Endothelial cell of umbilical vein (primary cell): ENCODE results near the gene RPS6KA4. TPM values are rescaled to one million over a fixed set of nuclear protein-coding genes. Genes with fewer than 3 reads are reported as not detected.

Source experiments
- BruUV-seq: library from RNA; stranded (reverse); fragments of 400-500 nt; replicated peaks from 2 replicates; lab custom pipeline; 2021; lab: Mats Ljungman, UMichigan
- CTCF ChIA-PET: fragments of 300-600, 350-600 bp; sonication (Branson Sonifier 250); formaldehyde crosslinking; loops from one replicate; lab custom pipeline; 2021; ENCODE audit warnings: antibody characterized with exemption, inconsistent platforms; lab: Charles Lee
- POLR2A ChIA-PET: fragments of 300-600, 350-600 bp; sonication (Branson Sonifier 250); formaldehyde crosslinking; loops from one replicate; lab custom pipeline; 2021; ENCODE audit warnings: antibody characterized with exemption, inconsistent platforms; lab: Charles Lee
- DNase-seq: peaks from one replicate; pipeline ENCODE4 v3.0.0-alpha.2; 2011; ENCODE audit warnings: low read depth, low spot score
- FAIRE-seq: peaks from 2 replicates; lab custom pipeline; 2011; peaks lifted over from hg19 to GRCh38; lab: Jason Lieb, UNC
- H2AFZ ChIP-seq: 2 replicates; pipeline ENCODE4 v1.6.0; 2012; ENCODE audit warnings: low read depth, low read length, control low read depth, inconsistent platforms
- H3K27ac ChIP-seq: 2 replicates; pipeline ENCODE4 v1.5.1; 2011; ENCODE audit warnings: low read depth, mild to moderate bottlenecking, control low read depth, low read length, moderate library complexity; ENCODE audit not compliant: insufficient read depth
- H3K27me3 ChIP-seq, 2 experiments: 2 replicates each; pipeline versions ENCODE4 v1.6.0 to v1.6.1; 2011; ENCODE audit warnings: low read length in 2 of 2, mixed read lengths in 1 of 2; ENCODE audit not compliant: control insufficient read depth in 2 of 2, insufficient read depth in 2 of 2
- H3K36me3 ChIP-seq, 2 experiments: 2 replicates in 1 of 2; 3 replicates in 1 of 2; pipeline ENCODE4 v1.5.1; 2011; ENCODE audit warnings: low read length in 2 of 2, mild to moderate bottlenecking in 1 of 2, moderate library complexity in 1 of 2; ENCODE audit not compliant: control insufficient read depth in 2 of 2, insufficient read depth in 2 of 2; ENCODE audit errors: extremely low read depth in 1 of 2
- H3K4me1 ChIP-seq: 3 replicates; pipeline ENCODE4 v1.5.1; 2011; ENCODE audit warnings: mild to moderate bottlenecking, low read length; ENCODE audit not compliant: control insufficient read depth, insufficient read depth; ENCODE audit errors: extremely low read depth
- H3K4me2 ChIP-seq: 2 replicates; pipeline ENCODE4 v1.6.1; 2011; ENCODE audit warnings: low read length, control low read depth, mixed read lengths; ENCODE audit not compliant: insufficient read depth
- H3K4me3 ChIP-seq, 3 experiments: fragments of 200-600 bp in 1 of 3; sonication (generic), shearing (Covaris generic) in 1 of 3; replicated peaks in 1 of 3; 2 replicates each; pipeline ENCODE4 v1.5.1; 2011 to 2016; ENCODE audit warnings: control low read depth in 3 of 3, low read length in 3 of 3, mild to moderate bottlenecking in 2 of 3, inconsistent platforms in 1 of 3, low read depth in 1 of 3, moderate library complexity in 1 of 3; ENCODE audit not compliant: insufficient read depth in 1 of 3
- H3K79me2 ChIP-seq: 2 replicates; pipeline ENCODE4 v1.6.0; 2012; ENCODE audit warnings: low read length, inconsistent platforms; ENCODE audit not compliant: control insufficient read depth, insufficient read depth
- H3K9ac ChIP-seq: replicated peaks from 2 replicates; pipeline ENCODE3; 2011; ENCODE audit warnings: low read length, control low read depth; ENCODE audit not compliant: insufficient read depth; ENCODE audit errors: extremely low read depth
- H3K9me1 ChIP-seq: replicated peaks from 3 replicates; pipeline ENCODE4 v1.6.0; 2011; ENCODE audit warnings: mild to moderate bottlenecking, low read length; ENCODE audit not compliant: control insufficient read depth, insufficient read depth; ENCODE audit errors: extremely low read depth
- H3K9me3 ChIP-seq: replicated peaks from 2 replicates; pipeline ENCODE4 v1.5.1; 2012; ENCODE audit warnings: low read length, inconsistent platforms; ENCODE audit not compliant: control insufficient read depth, insufficient read depth
- H4K20me1 ChIP-seq: replicated peaks from 2 replicates; pipeline ENCODE3; 2011; ENCODE audit warnings: mild to moderate bottlenecking, low read length; ENCODE audit not compliant: control insufficient read depth, insufficient read depth; ENCODE audit errors: extremely low read depth
- CTCF ChIP-seq, 2 donors: IDR thresholded peaks; 1 replicate in 1 of 2; 2 replicates in 1 of 2; pipeline ENCODE4 v1.5.1; 2011; ENCODE audit warnings: low read length in 2 of 2, mild to moderate bottlenecking in 2 of 2, moderate library complexity in 2 of 2, control low read depth in 1 of 2, inconsistent platforms in 1 of 2, low read depth in 1 of 2; ENCODE audit not compliant: insufficient read depth in 1 of 2; ENCODE audit errors: extremely low read depth in 1 of 2
- EZH2 ChIP-seq: IDR thresholded peaks from 2 replicates; pipeline ENCODE4 v1.6.1; 2012; ENCODE audit warnings: borderline replicate concordance, low read depth, mild to moderate bottlenecking, moderate library complexity, low read length, inconsistent platforms; ENCODE audit not compliant: severe bottlenecking
- FOS ChIP-seq: IDR thresholded peaks from 2 replicates; pipeline ENCODE4 v1.6.1; 2011; ENCODE audit warnings: mild to moderate bottlenecking, low read length, moderate library complexity, borderline replicate concordance; ENCODE audit not compliant: insufficient read depth
- GATA2 ChIP-seq: IDR thresholded peaks from 2 replicates; pipeline ENCODE4 v1.7.0; 2011; ENCODE audit warnings: low read depth, mild to moderate bottlenecking, moderate library complexity, mixed read lengths, low read length; ENCODE audit not compliant: insufficient read length, insufficient read depth
- JUN ChIP-seq: IDR thresholded peaks from 2 replicates; pipeline ENCODE4 v1.6.1; 2011; ENCODE audit warnings: borderline replicate concordance, low read depth; ENCODE audit not compliant: insufficient read length, insufficient read depth
- MAX ChIP-seq: IDR thresholded peaks from 2 replicates; pipeline ENCODE4 v1.6.1; 2011; ENCODE audit not compliant: insufficient read depth, insufficient read length
- MYC ChIP-seq: IDR thresholded peaks from one replicate; pipeline ENCODE4 v1.6.1; 2011; ENCODE audit warnings: mild to moderate bottlenecking, low read depth, low read length
- POLR2A ChIP-seq: IDR thresholded peaks from 2 replicates; pipeline ENCODE4 v1.6.1; 2012; ENCODE audit warnings: low read depth, mild to moderate bottlenecking, control low read depth, low read length
- POLR2AphosphoS5 ChIP-seq: IDR thresholded peaks from 2 replicates; pipeline ENCODE4 v1.6.1; 2012; ENCODE audit warnings: low read depth, mild to moderate bottlenecking, control low read depth, low read length, moderate library complexity; ENCODE audit not compliant: insufficient read depth
- dilution Hi-C: fragments of 300-500 bp; cut with MboI; formaldehyde crosslinking; loops from one replicate; pipeline ENCODE4 v1.15.0; 2019; ENCODE audit warnings: low sequenced_read_pairs; ENCODE audit not compliant: extremely low pct_ligation_motif_present
- intact Hi-C: fragments of 100-400 bp; cut with micrococcal nuclease; formaldehyde crosslinking; loops from one replicate; pipeline ENCODE4 v1.10.0; 2022
- polyA plus RNA-seq, 4 experiments: library from polyadenylated mRNA; depleted of rRNA in 3 of 4; stranded (reverse) in 3 of 4; unstranded in 1 of 4; fragments of >200 nt; gene quantifications; 2 replicates each; pipeline versions ENCODE4 v1.2.1 to v1.2.3, GENCODE V29; 2011 to 2012; ENCODE audit warnings: missing spikeins in 1 of 4
- total RNA-seq: library from RNA; stranded (reverse); gene quantifications from 2 replicates; pipeline ENCODE4 v1.2.3, GENCODE V29; 2021

Gene RPS6KA4
- total and polyA plus RNA-seq, 2 donors (not counting 3 experiments of a cell fraction or from before 2014, with no cell fraction given): 26.5 to 44.1 TPM

- ChIA-PET POLR2A (no interaction called here), CTCF (no interaction called here)
- Histone ChIP-seq H3K9ac (no peak overlapping the region), H3K9me3 (no peaks in the 10 kb centered on the region), H4K20me1 (no peaks in the 10 kb centered on the region), H3K4me3 (no peak overlapping the region), H3K4me2 (no peak overlapping the region), H3K79me2 (no peaks in the 10 kb centered on the region), H3K27ac (no peak overlapping the region), H3K36me3 (no peaks in the 10 kb centered on the region), H3K27me3 (peaks cover 2 to 6% of the 10 kb centered on the region in 2 experiments), H3K4me1 (no peaks in the 10 kb centered on the region), H2AFZ (no peak overlapping the region), H3K9me1 (no peaks in the 10 kb centered on the region)
- FAIRE-seq: no peak
- DNase-seq: no peak
- intact Hi-C loops (no loop called here), dilution Hi-C loops (no loop called here)
- no TSS peak for BruUV-seq
- TF ChIP-seq POLR2A: no peak
- TF ChIP-seq FOS: no peak
- no peak for TF ChIP-seq MYC
- no peak for TF ChIP-seq JUN
- TF ChIP-seq CTCF (IDR thresholded peaks at IDR 0.05; ENCODE audit: extremely low read depth in 1 of 2, insufficient read depth in 1 of 2, low read depth in 1 of 2, low read length in 2 of 2): no peak
- no peak for TF ChIP-seq GATA2
- no peak for TF ChIP-seq POLR2AphosphoS5
- no peak for TF ChIP-seq EZH2
- no peak for TF ChIP-seq MAX
Measured at GRCh38 chr11:64384028-64384737, 25.2 kb downstream of the RPS6KA4 start.
